C4-2B (cell line): ENCODE measurements around the gene TNFAIP1.

Experiments used
- H3K27ac ChIP-seq: fragments of 450-650 bp; 2 replicates; pipeline ENCODE4 v1.5.1; 2017
- CTCF ChIP-seq: fragments of 450-650 bp; conservative IDR thresholded peaks from 2 replicates; pipeline ENCODE4 v1.5.1; 2017; ENCODE audit warnings: mild to moderate bottlenecking
- ZFX ChIP-seq: fragments of 450-650 bp; IDR thresholded peaks from 2 replicates; pipeline ENCODE4 v1.6.1; 2017

The TNFAIP1 gene

GRCh38 chr17:28386391-28386790 is 50.8 kb downstream of the TNFAIP1 start:
- no peak overlapping the region for H3K27ac ChIP-seq
- TF ChIP-seq ZFX (no peak), CTCF (no peak)

- TF ChIP-seq ZFX (no peak), CTCF (no peak)
- H3K27ac ChIP-seq = no peak overlapping the region
These were observed 52.5 kb downstream of the TNFAIP1 start for GRCh38 chr17:28388106-28388505.

DNA sequence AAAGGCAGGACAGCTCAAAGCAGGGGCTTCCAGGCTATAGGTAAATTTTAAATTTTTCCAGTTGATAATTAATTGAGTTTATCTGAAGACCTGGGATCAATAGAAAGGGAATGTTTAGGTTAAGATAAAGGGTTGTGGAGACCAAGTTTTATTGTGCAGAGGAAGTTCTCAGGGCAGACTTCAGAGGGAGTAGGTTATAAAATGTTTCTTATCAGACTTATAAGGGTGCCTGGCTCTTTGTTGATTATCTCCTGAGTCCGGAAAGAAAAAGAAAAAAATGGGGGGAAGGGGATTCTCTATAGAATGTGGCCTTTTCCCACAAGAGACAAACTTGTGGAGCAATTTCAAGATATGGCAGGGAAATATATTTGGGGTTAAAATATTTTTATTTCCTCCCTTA is 54.6 kb downstream of the TNFAIP1 start:
- TF ChIP-seq CTCF = no peak
- no peak for TF ChIP-seq ZFX

DNA sequence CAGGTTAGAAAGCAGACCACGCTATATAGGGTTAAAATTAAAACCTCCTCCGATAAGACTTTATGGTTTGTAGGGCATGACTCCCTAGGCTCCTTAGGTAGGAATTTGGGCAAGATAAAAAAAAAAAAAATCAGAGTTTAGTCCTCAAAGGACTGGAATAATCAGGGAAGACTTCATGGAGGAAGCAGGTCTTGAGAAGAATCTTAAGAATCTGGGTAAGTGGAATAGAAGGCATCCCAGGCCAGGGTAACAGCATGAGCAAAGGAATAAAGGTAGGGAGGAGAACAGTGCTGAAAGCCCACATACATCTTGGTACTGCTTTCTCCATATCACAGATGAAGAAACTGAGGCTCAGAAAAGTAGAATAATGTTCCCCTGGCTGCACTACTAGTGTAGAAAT is 55.0 kb downstream of the TNFAIP1 start:
- H3K27ac ChIP-seq = no peak overlapping the region
- no peak for TF ChIP-seq ZFX
- no peak for TF ChIP-seq CTCF

More for the DNA sequence above, 54.6 kb downstream of the TNFAIP1 start:
- H3K27ac ChIP-seq = no peak overlapping the region

- H3K27ac ChIP-seq = no peak overlapping the region
- TF ChIP-seq ZFX (no peak), CTCF (no peak)
These were observed 55.4 kb downstream of the TNFAIP1 start for GRCh38 chr17:28390984-28391383.

DNA sequence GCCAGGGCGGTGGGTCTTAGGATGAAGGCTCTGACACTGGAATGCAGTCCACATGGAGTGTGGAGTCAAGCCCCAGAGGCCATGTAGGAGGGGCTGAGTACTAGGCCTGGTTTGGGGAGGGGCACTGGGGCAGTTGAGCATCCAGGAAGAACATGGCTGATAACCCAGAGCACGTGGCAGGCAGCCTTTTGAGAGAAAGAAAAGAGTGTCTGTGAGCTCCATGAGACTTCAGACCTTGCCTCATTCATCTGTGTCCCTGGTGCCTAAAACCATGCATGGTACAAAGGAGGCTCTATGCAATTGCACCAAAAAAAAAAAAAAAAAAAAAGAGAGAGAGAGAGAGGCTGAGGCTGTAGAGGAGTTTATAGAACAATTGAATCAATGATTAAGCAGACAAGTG is 55.8 kb downstream of the TNFAIP1 start:
- TF ChIP-seq CTCF = no peak
- TF ChIP-seq ZFX = no peak
- H3K27ac ChIP-seq = no peak overlapping the region

DNA sequence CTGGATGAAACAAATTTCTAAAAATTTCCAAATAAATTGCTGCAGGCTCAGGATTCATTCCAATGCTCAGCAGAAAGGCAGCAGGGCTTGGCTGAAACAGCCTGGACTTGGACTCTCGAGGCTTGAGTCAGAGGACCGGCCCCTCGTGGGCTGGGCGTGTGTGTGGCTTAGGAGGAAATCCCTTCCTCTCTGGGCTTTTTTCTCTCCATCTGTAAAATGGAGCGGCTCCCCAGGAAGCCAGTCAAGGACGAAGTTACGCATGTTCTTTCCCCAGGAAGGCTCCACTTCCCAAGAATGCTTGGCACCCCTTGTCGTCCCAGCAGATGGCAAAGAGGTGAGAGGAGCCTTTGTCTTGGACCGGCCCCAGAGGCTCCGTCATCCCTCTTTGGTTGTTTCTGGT is 56.9 kb downstream of the TNFAIP1 start:
- no peak for TF ChIP-seq ZFX
- TF ChIP-seq CTCF = no peak

More for the DNA sequence above, 56.9 kb downstream of the TNFAIP1 start:
- no peak overlapping the region for H3K27ac ChIP-seq
